ENCODE measurements around the gene MAST1.

MAST1 gene

DNA sequence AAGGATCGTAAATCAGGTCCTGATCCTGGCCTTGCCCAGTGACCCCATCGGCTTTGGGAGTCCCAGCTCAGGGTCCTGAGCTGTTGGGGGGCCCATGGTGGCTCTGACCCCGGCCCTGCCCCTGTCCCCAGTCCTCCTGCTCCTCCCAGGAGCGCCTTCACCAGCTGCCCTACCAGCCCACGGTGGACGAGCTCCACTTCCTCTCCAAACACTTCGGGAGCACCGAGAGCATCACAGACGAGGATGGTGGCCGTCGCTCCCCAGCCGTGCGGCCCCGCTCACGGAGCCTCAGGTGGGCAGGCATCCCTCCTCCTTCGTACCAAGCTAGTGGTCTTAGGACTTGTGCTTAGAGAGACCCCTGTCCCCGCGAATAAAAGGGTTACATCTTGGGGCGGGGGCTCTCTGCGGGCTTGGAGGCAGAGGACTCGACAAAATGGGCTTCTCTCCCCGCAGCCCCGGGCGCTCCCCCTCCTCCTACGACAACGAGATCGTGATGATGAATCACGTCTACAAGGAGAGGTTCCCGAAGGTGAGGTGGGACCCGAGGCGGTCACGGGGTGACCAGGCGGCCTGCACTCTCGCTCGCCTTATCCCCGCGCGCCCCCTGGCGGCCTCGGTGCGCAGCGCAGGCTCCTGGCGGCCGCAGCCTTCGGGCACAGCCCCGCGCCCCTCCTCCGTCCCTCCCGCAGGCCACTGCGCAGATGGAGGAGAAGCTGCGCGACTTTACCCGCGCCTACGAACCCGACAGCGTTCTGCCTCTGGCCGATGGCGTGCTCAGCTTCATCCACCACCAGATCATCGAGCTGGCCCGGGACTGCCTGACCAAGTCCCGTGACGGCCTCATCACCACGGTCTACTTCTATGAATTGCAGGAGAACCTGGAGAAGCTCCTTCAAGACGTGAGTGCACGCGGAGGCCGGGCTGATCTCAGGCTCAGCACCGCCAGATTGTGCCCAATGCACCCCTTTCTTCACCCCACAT is 9.1 kb downstream of the MAST1 start:
- in situ Hi-C loops (cut with HindIII; ENCODE audit: low sequenced_read_pairs), result loop anchor here (5.0 kb wide), 1 partner anchor 80 kb away; no protein-coding TSS in a partner anchor
- H3K4me3 ChIP-seq (ENCODE audit: low read depth, low read length), result no peak overlapping the region
- peak; percentile 36 for DNase-seq (ENCODE audit: low read depth)
- TF ChIP-seq, protein P1, sequence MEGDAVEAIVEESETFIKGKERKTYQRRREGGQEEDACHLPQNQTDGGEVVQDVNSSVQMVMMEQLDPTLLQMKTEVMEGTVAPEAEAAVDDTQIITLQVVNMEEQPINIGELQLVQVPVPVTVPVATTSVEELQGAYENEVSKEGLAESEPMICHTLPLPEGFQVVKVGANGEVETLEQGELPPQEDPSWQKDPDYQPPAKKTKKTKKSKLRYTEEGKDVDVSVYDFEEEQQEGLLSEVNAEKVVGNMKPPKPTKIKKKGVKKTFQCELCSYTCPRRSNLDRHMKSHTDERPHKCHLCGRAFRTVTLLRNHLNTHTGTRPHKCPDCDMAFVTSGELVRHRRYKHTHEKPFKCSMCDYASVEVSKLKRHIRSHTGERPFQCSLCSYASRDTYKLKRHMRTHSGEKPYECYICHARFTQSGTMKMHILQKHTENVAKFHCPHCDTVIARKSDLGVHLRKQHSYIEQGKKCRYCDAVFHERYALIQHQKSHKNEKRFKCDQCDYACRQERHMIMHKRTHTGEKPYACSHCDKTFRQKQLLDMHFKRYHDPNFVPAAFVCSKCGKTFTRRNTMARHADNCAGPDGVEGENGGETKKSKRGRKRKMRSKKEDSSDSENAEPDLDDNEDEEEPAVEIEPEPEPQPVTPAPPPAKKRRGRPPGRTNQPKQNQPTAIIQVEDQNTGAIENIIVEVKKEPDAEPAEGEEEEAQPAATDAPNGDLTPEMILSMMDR (IDR thresholded peaks at IDR 0.05; ENCODE audit: low read depth, low read length, missing control alignments), result peak; percentile 97

DNA sequence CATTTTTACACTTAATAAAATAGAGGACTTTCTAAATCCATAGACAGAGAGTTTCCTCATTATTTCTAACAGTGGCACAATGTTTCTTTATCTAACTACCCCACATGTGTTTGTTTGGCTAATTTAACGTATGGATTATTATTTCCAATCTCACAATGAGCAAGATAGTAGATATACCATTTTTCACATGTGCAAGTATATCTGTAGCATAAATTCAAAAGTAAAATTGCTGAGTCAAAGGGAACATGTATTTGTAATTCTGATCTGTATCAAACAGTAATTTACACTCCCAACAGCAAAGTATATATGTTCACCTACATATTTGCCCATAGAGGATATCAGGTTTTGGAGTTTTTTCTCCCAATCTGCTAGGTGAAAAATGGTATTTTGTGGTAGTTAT is 18.3 kb downstream of the MAST1 start:
- TF ChIP-seq, protein P1 (IDR thresholded peaks at IDR 0.05; ENCODE audit: low read depth, low read length, missing control alignments), result no peak
- DNase-seq (ENCODE audit: low read depth), result no peak
- in situ Hi-C loops (cut with HindIII; ENCODE audit: low sequenced_read_pairs), result no loop called here

DNA sequence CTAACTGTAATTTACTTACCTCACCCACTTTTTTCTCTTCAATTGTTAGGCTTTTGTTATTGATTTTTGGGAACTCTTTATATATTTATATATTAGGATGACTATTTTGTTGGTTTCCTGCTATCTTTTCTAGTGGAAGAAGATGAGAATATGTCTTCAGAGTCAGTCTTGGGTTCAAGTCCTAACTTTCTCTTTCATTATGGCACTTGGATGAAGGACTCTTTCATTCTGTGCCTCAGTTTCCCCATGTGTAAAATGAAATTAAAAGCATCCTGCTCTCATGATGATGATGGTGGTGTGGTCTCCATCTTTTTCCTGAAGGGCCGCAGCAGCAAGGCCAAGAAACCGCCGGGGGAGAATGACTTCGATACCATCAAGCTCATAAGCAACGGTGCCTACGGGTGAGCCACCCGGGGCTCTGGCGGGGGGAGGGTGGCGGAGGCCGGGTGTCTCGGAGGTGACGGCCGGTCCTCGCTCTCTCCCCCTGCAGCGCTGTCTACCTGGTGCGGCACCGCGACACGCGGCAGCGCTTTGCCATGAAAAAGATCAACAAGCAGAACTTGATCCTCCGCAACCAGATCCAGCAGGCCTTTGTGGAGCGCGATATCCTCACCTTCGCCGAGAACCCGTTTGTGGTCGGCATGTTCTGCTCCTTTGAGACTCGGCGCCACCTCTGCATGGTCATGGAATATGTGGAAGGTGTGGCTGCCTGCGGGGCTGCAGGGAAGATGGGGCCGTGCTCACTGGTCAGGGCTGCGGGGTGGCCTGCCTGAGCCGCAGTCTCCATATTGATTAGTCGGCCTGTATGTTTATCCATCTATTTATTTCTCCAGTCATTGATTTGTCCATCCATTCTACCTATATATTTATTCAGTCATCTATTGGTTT is 20.0 kb downstream of the MAST1 start:
- TF ChIP-seq, protein P1 (IDR thresholded peaks at IDR 0.05; ENCODE audit: low read depth, low read length, missing control alignments), result no peak
- DNase-seq (ENCODE audit: low read depth), result no peak
- in situ Hi-C loops (cut with HindIII; ENCODE audit: low sequenced_read_pairs), result no loop called here
- no peak overlapping the region for H3K4me3 ChIP-seq (ENCODE audit: low read depth, low read length)

More for the DNA sequence above, 18.3 kb downstream of the MAST1 start:
- no peak overlapping the region for H3K4me3 ChIP-seq (ENCODE audit: low read depth, low read length)

DNA sequence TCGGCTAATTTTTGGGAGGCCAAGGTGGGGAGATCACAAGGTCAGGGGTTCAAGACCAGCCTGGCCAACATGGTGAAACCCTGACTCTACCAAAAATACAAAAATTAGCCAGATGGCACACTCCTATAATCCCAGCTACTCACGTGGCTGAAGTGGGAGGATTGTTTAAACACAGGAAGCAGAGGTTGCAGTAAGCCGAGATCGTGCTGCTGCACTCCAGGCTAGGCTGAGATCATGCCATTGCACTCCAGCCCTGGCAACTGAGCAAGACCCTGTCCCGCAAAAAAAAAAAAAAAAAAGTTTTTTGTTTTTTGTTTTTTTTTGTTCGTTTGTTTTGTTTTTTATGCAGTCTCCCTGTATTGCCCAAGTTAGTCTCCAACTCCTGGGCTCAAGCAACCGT is 21.2 kb downstream of the MAST1 start:
- TF ChIP-seq, protein P1 (IDR thresholded peaks at IDR 0.05; ENCODE audit: low read depth, low read length, missing control alignments), result no peak
- DNase-seq (ENCODE audit: low read depth), result no peak
- no peak overlapping the region for H3K4me3 ChIP-seq (ENCODE audit: low read depth, low read length)
- in situ Hi-C loops (cut with HindIII; ENCODE audit: low sequenced_read_pairs), result no loop called here

DNA sequence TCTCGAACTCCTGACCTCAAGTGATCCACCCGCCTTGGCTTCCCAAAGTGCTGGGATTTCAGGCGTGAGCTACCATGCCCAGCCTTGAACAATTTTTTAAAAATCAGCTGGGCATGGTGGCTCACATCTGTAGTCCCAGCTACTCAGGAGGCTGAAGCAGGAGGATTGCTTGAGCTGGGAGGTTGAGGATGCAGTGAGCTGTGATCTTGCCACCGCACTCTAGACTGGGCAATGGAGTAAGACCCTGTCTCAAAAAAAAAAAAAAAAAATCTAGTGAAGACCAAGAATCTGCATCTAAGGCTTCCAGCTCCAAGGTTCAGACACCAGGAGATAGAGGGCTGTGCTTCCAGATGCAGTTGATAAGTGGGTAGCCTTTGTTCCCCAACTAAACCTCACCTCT is 25.8 kb downstream of the MAST1 start:
- TF ChIP-seq, protein P1 (IDR thresholded peaks at IDR 0.05; ENCODE audit: low read depth, low read length, missing control alignments), result no peak

More for the DNA sequence above, 25.8 kb downstream of the MAST1 start:
- in situ Hi-C loops (cut with HindIII; ENCODE audit: low sequenced_read_pairs), result no loop called here
- no peak for DNase-seq (ENCODE audit: low read depth)
- no peak overlapping the region for H3K4me3 ChIP-seq (ENCODE audit: low read depth, low read length)

Measured in astrocyte of the cerebellum (primary cell).